NCI-H1694 treated with DMSO at 0.1 percent for 48 hours (cell line): ENCODE measurements around the gene AIFM3.
A peak's percentile ranks its signal among the peaks of the same experiment; 100 is the strongest.

Experiments used
- DNase-seq: peaks from one replicate; lab custom pipeline; 2025; lab: John Stamatoyannopoulos, UW

The AIFM3 gene

GRCh38 chr22:20991252-20992055, 24.4 kb downstream of the AIFM3 start:
- no peak for DNase-seq

GRCh38 chr22:20992056-20992442, 25.0 kb downstream of the AIFM3 start:
- DNase-seq: no peak

- DNase-seq: no peak
These were observed 25.6 kb downstream of the AIFM3 start for GRCh38 chr22:20992456-20993303.

- no peak for DNase-seq
These were observed 26.5 kb downstream of the AIFM3 start for GRCh38 chr22:20993304-20994127.

GRCh38 chr22:20994128-20994901, 27.3 kb downstream of the AIFM3 start:
- no peak for DNase-seq

- DNase-seq: no peak
These were observed 27.8 kb downstream of the AIFM3 start for GRCh38 chr22:20994902-20995241.

GRCh38 chr22:20995329-20996030, 28.4 kb downstream of the AIFM3 start:
- DNase-seq: no peak

- no peak for DNase-seq
These were observed 29.0 kb downstream of the AIFM3 start for GRCh38 chr22:20996031-20996410.

- no peak for DNase-seq
These were observed 29.8 kb downstream of the AIFM3 start for GRCh38 chr22:20996598-20997535.

GRCh38 chr22:20997536-20998257, 30.6 kb downstream of the AIFM3 start:
- no peak for DNase-seq

GRCh38 chr22:20998411-20999336, 31.6 kb downstream of the AIFM3 start:
- DNase-seq: no peak

- DNase-seq: no peak
These were observed 32.5 kb downstream of the AIFM3 start for GRCh38 chr22:20999350-21000206.

GRCh38 chr22:21000207-21000986, 33.3 kb downstream of the AIFM3 start:
- DNase-seq: no peak

- DNase-seq: no peak
These were observed 34.0 kb downstream of the AIFM3 start for GRCh38 chr22:21000987-21001600.

GRCh38 chr22:21001601-21002325, 34.7 kb downstream of the AIFM3 start, which contains the start of gene THAP7:
Gene THAP7, minus strand, starts transcription at chr22:21002118. Its CDS starts 207 bp downstream, at chr22:21001911.
- DNase-seq: peak; percentile 89
